Measurements from ENCODE around the gene CNOT6L. TPM values are rescaled to one million over a fixed set of nuclear protein-coding genes. Genes with fewer than 3 reads are reported as not detected.

CNOT6L gene
- total RNA-seq, 4 donors from 2014 or later = 17.4 to 25.3 (median 21.7) TPM

DNA sequence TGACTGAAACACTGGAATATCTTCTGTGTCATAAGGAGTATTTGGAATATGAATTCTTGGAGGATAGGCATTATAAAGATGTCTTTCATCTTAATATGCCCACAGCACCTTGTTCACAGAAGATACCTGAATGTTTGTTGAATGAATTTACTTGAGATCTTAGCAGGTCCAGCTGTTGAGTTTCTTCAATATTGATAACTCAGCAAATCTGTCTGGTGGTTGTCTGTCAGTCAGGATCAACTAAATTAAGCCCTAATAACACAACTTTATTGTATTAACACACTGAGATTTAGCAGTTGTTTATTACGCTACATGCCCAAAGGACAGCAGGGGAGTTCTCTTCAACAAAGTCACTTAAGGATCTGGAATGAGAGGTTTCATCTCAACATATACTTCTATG is 106.5 kb downstream of the CNOT6L start:
- intact Hi-C loops (cut with DNase I) = no loop called here
- TF ChIP-seq POLR2A (IDR thresholded peaks at IDR 0.05; ENCODE audit: low read depth) = no peak
- no peak for TF ChIP-seq EP300 (IDR thresholded peaks at IDR 0.05)
- TF ChIP-seq, protein P1, sequence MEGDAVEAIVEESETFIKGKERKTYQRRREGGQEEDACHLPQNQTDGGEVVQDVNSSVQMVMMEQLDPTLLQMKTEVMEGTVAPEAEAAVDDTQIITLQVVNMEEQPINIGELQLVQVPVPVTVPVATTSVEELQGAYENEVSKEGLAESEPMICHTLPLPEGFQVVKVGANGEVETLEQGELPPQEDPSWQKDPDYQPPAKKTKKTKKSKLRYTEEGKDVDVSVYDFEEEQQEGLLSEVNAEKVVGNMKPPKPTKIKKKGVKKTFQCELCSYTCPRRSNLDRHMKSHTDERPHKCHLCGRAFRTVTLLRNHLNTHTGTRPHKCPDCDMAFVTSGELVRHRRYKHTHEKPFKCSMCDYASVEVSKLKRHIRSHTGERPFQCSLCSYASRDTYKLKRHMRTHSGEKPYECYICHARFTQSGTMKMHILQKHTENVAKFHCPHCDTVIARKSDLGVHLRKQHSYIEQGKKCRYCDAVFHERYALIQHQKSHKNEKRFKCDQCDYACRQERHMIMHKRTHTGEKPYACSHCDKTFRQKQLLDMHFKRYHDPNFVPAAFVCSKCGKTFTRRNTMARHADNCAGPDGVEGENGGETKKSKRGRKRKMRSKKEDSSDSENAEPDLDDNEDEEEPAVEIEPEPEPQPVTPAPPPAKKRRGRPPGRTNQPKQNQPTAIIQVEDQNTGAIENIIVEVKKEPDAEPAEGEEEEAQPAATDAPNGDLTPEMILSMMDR (IDR thresholded peaks at IDR 0.05) = no peak
- no peak for TF ChIP-seq POLR2AphosphoS5 (IDR thresholded peaks at IDR 0.05)

GRCh38 chr4:77711469-77711868 is 107.7 kb downstream of the CNOT6L start:
- Histone ChIP-seq H3K9me3 (no peaks in the 10 kb centered on the region), H3K27me3 (no peaks in the 10 kb centered on the region), H3K4me1 (peaks cover 0 to 3% (median 0%) of the 10 kb centered on the region in 4 donors), H3K4me3 (no peak overlapping the region), H3K27ac (replicated peaks in 1 of 4) (no peak overlapping the region), H3K36me3 (no peaks in the 10 kb centered on the region)
- no peak for DNase-seq (ENCODE audit: extremely low spot score)
- intact Hi-C loops (cut with DNase I) = no loop called here
- TF ChIP-seq, protein P1 (IDR thresholded peaks at IDR 0.05) = no peak
- TF ChIP-seq EP300 (IDR thresholded peaks at IDR 0.05) = no peak
- no peak for TF ChIP-seq POLR2AphosphoS5 (IDR thresholded peaks at IDR 0.05)
- no peak for TF ChIP-seq POLR2A (IDR thresholded peaks at IDR 0.05; ENCODE audit: low read depth)
- WGBS = 79% methylated on average over 1 of the region's 1 CpG

More for the DNA sequence above, 106.5 kb downstream of the CNOT6L start:
- 100% methylated on average over 1 of the region's 1 CpG for WGBS
- Histone ChIP-seq H3K36me3 (no peaks in the 10 kb centered on the region), H3K27me3 (no peaks in the 10 kb centered on the region), H3K4me3 (no peak overlapping the region), H3K4me1 (peaks cover 0 to 3% (median 0%) of the 10 kb centered on the region in 4 donors), H3K27ac (replicated peaks in 1 of 4) (no peak overlapping the region), H3K9me3 (no peaks in the 10 kb centered on the region)
- no peak for DNase-seq (ENCODE audit: extremely low spot score)

- TF ChIP-seq EP300 (IDR thresholded peaks at IDR 0.05) (no peak), POLR2AphosphoS5 (IDR thresholded peaks at IDR 0.05) (no peak), POLR2A (IDR thresholded peaks at IDR 0.05; ENCODE audit: low read depth) (no peak)
- TF ChIP-seq, protein P1 (IDR thresholded peaks at IDR 0.05) = no peak
- Histone ChIP-seq H3K4me3 (no peak overlapping the region), H3K27ac (replicated peaks in 1 of 4) (no peak overlapping the region), H3K36me3 (no peaks in the 10 kb centered on the region), H3K4me1 (peaks cover 0 to 3% (median 0%) of the 10 kb centered on the region in 4 donors), H3K27me3 (no peaks in the 10 kb centered on the region), H3K9me3 (no peaks in the 10 kb centered on the region)
- intact Hi-C loops (cut with DNase I) = no loop called here
- WGBS = 100% methylated on average over 1 of the region's 1 CpG
- no peak for DNase-seq (ENCODE audit: extremely low spot score)
These were observed 108.5 kb downstream of the CNOT6L start for GRCh38 chr4:77710684-77711083.

- Histone ChIP-seq H3K27ac (replicated peaks in 1 of 4) (no peak overlapping the region), H3K27me3 (no peaks in the 10 kb centered on the region), H3K4me3 (no peak overlapping the region), H3K36me3 (no peaks in the 10 kb centered on the region), H3K4me1 (peaks cover 0 to 3% (median 0%) of the 10 kb centered on the region in 4 donors), H3K9me3 (no peaks in the 10 kb centered on the region)
- no peak for DNase-seq (ENCODE audit: extremely low spot score)
- 86% methylated on average over 1 of the region's 1 CpG for WGBS
- intact Hi-C loops (cut with DNase I) = no loop called here
- TF ChIP-seq, protein P1 (IDR thresholded peaks at IDR 0.05) = no peak
- no peak for TF ChIP-seq EP300 (IDR thresholded peaks at IDR 0.05)
- TF ChIP-seq POLR2A (IDR thresholded peaks at IDR 0.05; ENCODE audit: low read depth) = no peak
- TF ChIP-seq POLR2AphosphoS5 (IDR thresholded peaks at IDR 0.05) = no peak
These were observed 109.1 kb downstream of the CNOT6L start for GRCh38 chr4:77710059-77710458.

- Histone ChIP-seq H3K4me3 (no peak overlapping the region), H3K36me3 (no peaks in the 10 kb centered on the region), H3K4me1 (no peaks in the 10 kb centered on the region), H3K27ac (replicated peaks in 1 of 4) (no peak overlapping the region), H3K9me3 (no peaks in the 10 kb centered on the region), H3K27me3 (no peaks in the 10 kb centered on the region)
- no peak for DNase-seq (ENCODE audit: extremely low spot score)
- no peak for TF ChIP-seq POLR2A (IDR thresholded peaks at IDR 0.05; ENCODE audit: low read depth)
- no peak for TF ChIP-seq POLR2AphosphoS5 (IDR thresholded peaks at IDR 0.05)
- TF ChIP-seq EP300 (IDR thresholded peaks at IDR 0.05) = no peak
- TF ChIP-seq, protein P1 (IDR thresholded peaks at IDR 0.05) = no peak
- intact Hi-C loops (cut with DNase I) = no loop called here
- 66% methylated on average over 4 of the region's 4 CpGs for WGBS
These were observed 112.5 kb downstream of the CNOT6L start for GRCh38 chr4:77706717-77707116.

Measured in esophagus muscularis mucosa (tissue), 4 donors.